Heart right ventricle (tissue), 16 donors: Measurements from ENCODE around the gene DUSP28. TPM values are rescaled to one million over a fixed set of nuclear protein-coding genes. Genes with fewer than 3 reads are reported as not detected.

ENCODE experiments used
- ATAC-seq, 8 donors: fragments of 200-7000 bp; cut with Tn5 transposase; one replicate each; pipeline ENCODE4 v1.9.1; 2020; ENCODE audit warnings: mild to moderate bottlenecking in 8 of 8, moderate library complexity in 8 of 8, moderate number of reproducible peaks in 1 of 8
- DNase-seq, 2 donors: peaks; one replicate each; pipeline ENCODE4 v3.0.0-alpha.2; 2020
- H3K27ac ChIP-seq, 10 donors: fragments of 200-600 bp; sonication (generic) in 2 of 10; one replicate each; pipeline versions ENCODE4 v1.5.0 to v1.8.0; 2020 to 2022; ENCODE audit warnings: mild to moderate bottlenecking in 3 of 10
- H3K27me3 ChIP-seq, 7 donors: fragments of 200-600 bp; one replicate each; pipeline ENCODE4 v1.8.0; 2021 to 2022; ENCODE audit warnings: mild to moderate bottlenecking in 2 of 7
- H3K36me3 ChIP-seq, 9 donors: fragments of 200-600 bp; sonication (generic) in 1 of 9; one replicate each; pipeline versions ENCODE4 v1.5.0 to v1.8.0; 2020 to 2022; ENCODE audit warnings: mild to moderate bottlenecking in 2 of 9
- H3K4me1 ChIP-seq, 9 donors: fragments of 200-600 bp; sonication (generic) in 1 of 9; one replicate each; pipeline versions ENCODE4 v1.5.0 to v1.8.0; 2020 to 2022; ENCODE audit warnings: mild to moderate bottlenecking in 4 of 9
- H3K4me3 ChIP-seq, 10 donors: fragments of 200-600 bp; sonication (generic) in 2 of 10; one replicate each; pipeline versions ENCODE4 v1.5.0 to v1.8.0; 2020 to 2022; ENCODE audit warnings: mild to moderate bottlenecking in 7 of 10, moderate library complexity in 2 of 10
- H3K9me3 ChIP-seq, 11 donors: fragments of 200-600 bp in 10 of 11; sonication (generic) in 2 of 11; one replicate each; pipeline versions ENCODE4 v1.5.0 to v1.8.0; 2013 to 2022; ENCODE audit warnings: mild to moderate bottlenecking in 2 of 11, control low read depth in 1 of 11, moderate library complexity in 1 of 11
- CTCF ChIP-seq, 9 donors: fragments of 200-600 bp; sonication (generic) in 2 of 9; IDR thresholded peaks; one replicate each; pipeline versions ENCODE4 v1.5.0 to v1.8.0; 2021 to 2022; ENCODE audit warnings: antibody characterized with exemption in 9 of 9, mild to moderate bottlenecking in 5 of 9, moderate library complexity in 1 of 9
- WGBS, 2 donors: extraction: QIAGEN DNeasy Blood & Tissue Kit; methylation state at CpG; one replicate each; pipeline ENCODE4 v1.1.7; 2013; ENCODE audit warnings: inconsistent platforms in 1 of 2; 5-methylcytosine and 5-hydroxymethylcytosine counted together
- intact Hi-C, 10 donors: fragments of 100-400 bp; cut with DNase I; formaldehyde crosslinking; loops; one replicate each; pipeline versions ENCODE4 v1.11.1 to v1.14.2; 2022
- polyA plus RNA-seq, 2 donors: library from polyadenylated mRNA; stranded (reverse); fragments of 200-250 nt; gene quantifications; one replicate each; pipeline ENCODE4 v1.2.3, GENCODE V29; 2013
- total RNA-seq, 10 donors: library from RNA; stranded (reverse); fragmentation: NEBNext Ultra II Directional in 3 of 10; extraction: Animal tissue kit (Norgen Biotek cat#: 25700) in 3 of 10; gene quantifications; one replicate each; pipeline versions ENCODE4 v1.2.1 to v1.2.4, GENCODE V29; 2021 to 2023
- donor health status: Arrhythmogenic right ventricular cardiomyopathy.
- donor health status: ischemic (EF 13 %, LVEDD 7.1; RV severe dilation, severe dysfunction).
- donor health status: healthy with polysubstance abuse.
- donor health status: DM: no; HTN: yes; CAD: no.
- donor health status: DM: no; HTN: no; CAD: no.
- donor health status: ischemic (EF 25% LVEDD 6.9; RV normal size, moderate dysfunction).
- donor health status: ischemic (EF 25% LVEDD 5.7; RV mildly dilated, moderate dysfunction).
- donor health status: healthy.
- donor health status: DM: yes; HTN: yes; CAD: no.
- donor health status: Ischemic cardiomyopathy.
- donor health status: ischemic (EF 35%, LVEDD 5.7; RV mildly dilated, moderate dysfunction).
- donor health status: nonischemic (EF 11% LVEDD 7.7; RV severe dilation, severe dysfunction).
- donor health status: DM: yes; HTN: yes; CAD: no.
- donor health status: PGD.
- donor health status: ischemic (EF 29% LVEDD 5.4; RV normal size, mild dysfunction).
- donor health status: nonischemic (EF 23%, LVEDD 6.1; RV moderate dilation, normal function).

DUSP28 gene
- total and polyA plus RNA-seq, 12 donors, result 4.7 to 22.1 (median 13.4) TPM

- H3K36me3 ChIP-seq, result peaks cover 0 to 50% (median 30%) of the 10 kb centered on the region in 9 donors
- H3K27me3 ChIP-seq, result no peaks in the 10 kb centered on the region
- intact Hi-C loops, result loop anchor here in 1 of 10 donors (10.0 kb wide), 1 partner anchor 255 kb away; no protein-coding TSS in a partner anchor
- peak; percentile 54 to 87 (median 71) for ATAC-seq
- peaks cover 0 to 11% (median 0%) of the 10 kb centered on the region in 11 donors for H3K9me3 ChIP-seq
- H3K4me3 ChIP-seq, result no peak overlapping the region
- peak in 1 of 2 donors; percentile 40 for DNase-seq
- peak in 3 of 9 donors; percentile 6 to 43 (median 6) for TF ChIP-seq CTCF (IDR thresholded peaks at IDR 0.05)
- WGBS, 2 donors, result 65 to 66% methylated on average over 27 of the region's 27 CpGs
- peaks cover 14 to 44% (median 36%) of the 10 kb centered on the region in 9 donors for H3K4me1 ChIP-seq
- peak overlapping the region; percentile 39 to 85 (median 72) for H3K27ac ChIP-seq
These were observed 19.8 kb downstream of the DUSP28 start for GRCh38 chr2:240579771-240580614.

- WGBS, 2 donors, result 93 to 95% methylated on average over 5 of the region's 5 CpGs
- H3K36me3 ChIP-seq, result peaks cover 0 to 32% (median 14%) of the 10 kb centered on the region in 9 donors
- H3K9me3 ChIP-seq, result peaks cover 0 to 11% (median 0%) of the 10 kb centered on the region in 11 donors
- H3K4me3 ChIP-seq, result no peak overlapping the region
- intact Hi-C loops, result loop anchor here in 1 of 10 donors (10.0 kb wide), 1 partner anchor 253 kb away; no protein-coding TSS in a partner anchor
- ATAC-seq (no peak), DNase-seq (no peak)
- no peak for TF ChIP-seq CTCF (IDR thresholded peaks at IDR 0.05)
- H3K27me3 ChIP-seq, result no peaks in the 10 kb centered on the region
- no peak overlapping the region for H3K27ac ChIP-seq
- peaks cover 21 to 52% (median 44%) of the 10 kb centered on the region in 9 donors for H3K4me1 ChIP-seq
These were observed 21.7 kb downstream of the DUSP28 start for GRCh38 chr2:240581811-240582210.

DNA sequence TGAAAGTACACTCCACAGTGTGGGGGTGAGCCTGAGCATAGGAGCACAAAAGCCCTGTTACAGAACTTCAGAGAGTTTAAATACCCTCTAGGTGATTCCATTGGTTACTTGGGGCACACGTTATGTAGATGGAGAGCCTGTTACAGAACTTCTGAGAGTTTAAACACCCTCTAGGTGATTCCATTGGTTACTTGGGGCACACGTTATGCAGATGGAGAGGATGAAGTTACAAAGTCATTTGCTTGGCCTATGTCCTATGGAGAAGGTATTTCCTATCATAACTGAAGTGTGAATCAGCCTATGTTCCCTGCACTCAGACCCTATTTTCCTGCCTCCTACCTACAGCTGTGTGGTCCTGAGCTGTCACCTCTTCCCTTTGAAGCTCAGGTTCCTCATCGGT lies 22.6 kb downstream of the DUSP28 start:
- Histone ChIP-seq H3K36me3 (peaks cover 0 to 22% (median 4%) of the 10 kb centered on the region in 9 donors), H3K4me3 (no peak overlapping the region), H3K27ac (no peak overlapping the region), H3K27me3 (no peaks in the 10 kb centered on the region), H3K4me1 (peaks cover 24 to 59% (median 50%) of the 10 kb centered on the region in 9 donors), H3K9me3 (peaks cover 0 to 11% (median 0%) of the 10 kb centered on the region in 11 donors)
- TF ChIP-seq CTCF (IDR thresholded peaks at IDR 0.05), result no peak
- intact Hi-C loops, result loop anchor here in 1 of 10 donors (10.0 kb wide), 1 partner anchor 252 kb away; no protein-coding TSS in a partner anchor
- WGBS, 2 donors, result 90 to 91% methylated on average over 3 of the region's 3 CpGs
- ATAC-seq, result no peak
- DNase-seq, result no peak

DNA sequence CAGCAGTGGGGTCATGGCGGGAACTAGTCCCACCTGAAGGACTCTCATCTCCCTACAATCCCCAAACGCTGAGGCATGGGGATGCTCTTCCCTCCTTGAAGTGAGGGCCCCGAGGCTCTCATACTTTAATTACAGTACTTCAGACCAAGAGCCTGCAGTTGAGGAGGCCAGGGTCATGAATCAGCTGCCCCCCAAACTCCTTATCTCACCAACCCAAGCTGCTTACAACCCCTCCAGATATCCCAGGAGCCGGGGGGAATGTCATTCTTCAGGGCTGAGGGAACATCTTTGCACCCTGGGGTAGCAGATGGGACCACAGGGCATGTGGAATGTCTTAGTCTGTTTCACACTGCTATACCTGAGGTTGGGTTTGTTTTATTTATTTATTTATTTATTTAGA lies 23.6 kb downstream of the DUSP28 start:
- Histone ChIP-seq H3K27me3 (no peaks in the 10 kb centered on the region), H3K27ac (no peak overlapping the region), H3K36me3 (peaks cover 0 to 13% (median 0%) of the 10 kb centered on the region in 9 donors), H3K4me1 (peaks cover 29 to 59% (median 53%) of the 10 kb centered on the region in 9 donors), H3K9me3 (peaks cover 0 to 11% (median 0%) of the 10 kb centered on the region in 11 donors), H3K4me3 (no peak overlapping the region)
- ATAC-seq (no peak), DNase-seq (no peak)
- 89 to 91% methylated on average over 4 of the region's 4 CpGs for WGBS, 2 donors
- no peak for TF ChIP-seq CTCF (IDR thresholded peaks at IDR 0.05)
- intact Hi-C loops, result loop anchor here in 1 of 10 donors (10.0 kb wide), 1 partner anchor 251 kb away; no protein-coding TSS in a partner anchor
